H1 (cell line): Measurements from ENCODE around the gene CHCHD3. TPM values are rescaled to one million over a fixed set of nuclear protein-coding genes. Genes with fewer than 3 reads are reported as not detected.

ENCODE experiments used
- CTCF ChIA-PET: fragments of 300-600 bp; sonication (Branson Sonifier 250); formaldehyde crosslinking; loops from one replicate; lab custom pipeline; 2021; ENCODE audit not compliant: partially characterized antibody; lab: Charles Lee
- POLR2A ChIA-PET: fragments of 300-600 bp; sonication (Branson Sonifier 250); formaldehyde crosslinking; loops from one replicate; lab custom pipeline; 2021; ENCODE audit warnings: inconsistent platforms; ENCODE audit not compliant: partially characterized antibody; lab: Charles Lee
- DNase-seq, 2 experiments: peaks; one replicate each; pipeline versions ENCODE4 v3.0.0 to v3.0.0-alpha.2; 2010 to 2022; ENCODE audit warnings: low spot score in 2 of 2, low read depth in 1 of 2, mixed read lengths in 1 of 2
- FAIRE-seq: peaks from 2 replicates; lab custom pipeline; 2011; peaks lifted over from hg19 to GRCh38; lab: Jason Lieb, UNC
- H2AFZ ChIP-seq: 2 replicates; pipeline ENCODE4 v1.8.1; 2012; ENCODE audit warnings: low read length, inconsistent platforms
- H2AK5ac ChIP-seq: 2 replicates; pipeline ENCODE4 v1.6.1; 2013; ENCODE audit warnings: low read depth, low read length
- H2BK120ac ChIP-seq: replicated peaks from 2 replicates; pipeline ENCODE3; 2013; ENCODE audit warnings: low read depth, low read length, inconsistent platforms
- H2BK12ac ChIP-seq: 2 replicates; pipeline ENCODE4 v1.6.1; 2013; ENCODE audit warnings: low read depth, low read length
- H2BK15ac ChIP-seq: 2 replicates; pipeline ENCODE4 v1.6.1; 2013; ENCODE audit warnings: low read length
- H2BK20ac ChIP-seq: 2 replicates; pipeline ENCODE4 v1.6.1; 2013; ENCODE audit warnings: low read length
- H2BK5ac ChIP-seq: 2 replicates; pipeline ENCODE4 v1.6.1; 2013; ENCODE audit warnings: low read depth, low read length
- H3K14ac ChIP-seq: 2 replicates; pipeline ENCODE4 v1.6.1; 2013; ENCODE audit warnings: inconsistent platforms; ENCODE audit not compliant: insufficient read length
- H3K18ac ChIP-seq: 2 replicates; pipeline ENCODE4 v1.6.1; 2013; ENCODE audit warnings: low read length; ENCODE audit errors: extremely low read depth
- H3K23ac ChIP-seq: 2 replicates; pipeline ENCODE4 v1.6.1; 2013; ENCODE audit warnings: inconsistent platforms; ENCODE audit not compliant: insufficient read length
- H3K23me2 ChIP-seq: 2 replicates; pipeline ENCODE4 v1.6.1; 2013; ENCODE audit warnings: low read depth, low read length
- H3K27ac ChIP-seq: 2 replicates; pipeline ENCODE4 v1.6.1; 2011; ENCODE audit warnings: low read depth, low read length, inconsistent platforms
- H3K27me3 ChIP-seq, 4 experiments: replicated peaks in 1 of 4; 1 replicate in 1 of 4; 2 replicates in 3 of 4; pipeline versions ENCODE4 v1.6.1 to v1.8.1; 2011 to 2013; ENCODE audit warnings: low read length in 3 of 4, mild to moderate bottlenecking in 3 of 4, inconsistent platforms in 2 of 4, mixed read lengths in 2 of 4, moderate library complexity in 1 of 4; ENCODE audit not compliant: control insufficient read depth in 3 of 4, insufficient read depth in 3 of 4; ENCODE audit errors: extremely low read depth in 1 of 4
- H3K36me3 ChIP-seq, 4 experiments: 2 replicates each; pipeline versions ENCODE4 v1.6.1 to v1.8.1; 2011 to 2013; ENCODE audit warnings: mild to moderate bottlenecking in 4 of 4, low read length in 3 of 4, moderate library complexity in 2 of 4, control low read depth in 1 of 4, inconsistent platforms in 1 of 4; ENCODE audit not compliant: insufficient read depth in 4 of 4, control insufficient read depth in 2 of 4
- H3K4ac ChIP-seq: replicated peaks from 2 replicates; pipeline ENCODE3; 2013; ENCODE audit warnings: low read length, low read depth, mixed read lengths, inconsistent platforms; ENCODE audit not compliant: insufficient read length
- H3K4me1 ChIP-seq, 4 experiments: replicated peaks in 1 of 4; 1 replicate in 1 of 4; 2 replicates in 3 of 4; pipeline versions ENCODE4 v1.6.1 to v1.8.1; 2011 to 2013; ENCODE audit warnings: low read length in 3 of 4, inconsistent platforms in 2 of 4, mixed read lengths in 1 of 4; ENCODE audit not compliant: insufficient read depth in 4 of 4, control insufficient read depth in 3 of 4
- H3K4me2 ChIP-seq, 2 experiments: 2 replicates each; pipeline versions ENCODE4 v1.6.1 to v1.8.1; 2011 to 2013; ENCODE audit warnings: low read depth in 2 of 2, low read length in 2 of 2, control low read depth in 1 of 2, inconsistent platforms in 1 of 2, mild to moderate bottlenecking in 1 of 2; ENCODE audit not compliant: insufficient read depth in 1 of 2
- H3K4me3 ChIP-seq, 4 experiments: fragments of 200-600, 300-600 bp in 1 of 4; sonication (generic), shearing (Covaris generic), sonication (Bioruptor Twin) in 1 of 4; 2 replicates each; pipeline versions ENCODE4 v1.5.1 to v1.8.1; 2011 to 2016; ENCODE audit warnings: low read length in 4 of 4, low read depth in 3 of 4, control low read depth in 2 of 4, inconsistent platforms in 2 of 4, mild to moderate bottlenecking in 2 of 4, mixed read lengths in 1 of 4, moderate library complexity in 1 of 4; ENCODE audit not compliant: insufficient read depth in 2 of 4; ENCODE audit errors: extremely low read depth in 1 of 4
- H3K56ac ChIP-seq: replicated peaks from 2 replicates; pipeline ENCODE3; 2013; ENCODE audit warnings: low read depth, mild to moderate bottlenecking, mixed read lengths, low read length, inconsistent platforms; ENCODE audit not compliant: insufficient read length
- H3K79me1 ChIP-seq: 2 replicates; pipeline ENCODE4 v1.6.1; 2013; ENCODE audit warnings: low read depth, low read length, control low read depth
- H3K79me2 ChIP-seq, 2 experiments: 2 replicates each; pipeline versions ENCODE4 v1.6.1 to v1.8.1; 2012 to 2013; ENCODE audit warnings: low read length in 2 of 2, mild to moderate bottlenecking in 2 of 2, inconsistent platforms in 1 of 2; ENCODE audit not compliant: insufficient read depth in 2 of 2, control insufficient read depth in 1 of 2
- H3K9ac ChIP-seq, 4 experiments: replicated peaks in 1 of 4; 1 replicate in 1 of 4; 2 replicates in 3 of 4; pipeline versions ENCODE4 v1.6.1 to v1.8.1; 2011 to 2013; ENCODE audit warnings: low read depth in 3 of 4, low read length in 3 of 4, control low read depth in 2 of 4, mild to moderate bottlenecking in 2 of 4, moderate library complexity in 2 of 4, inconsistent platforms in 1 of 4; ENCODE audit errors: extremely low read depth in 1 of 4
- H3K9me3 ChIP-seq, 2 experiments: 2 replicates each; pipeline versions ENCODE4 v1.6.1 to v1.8.1; 2012 to 2013; ENCODE audit warnings: mild to moderate bottlenecking in 2 of 2, moderate library complexity in 2 of 2, control low read depth in 1 of 2, inconsistent platforms in 1 of 2, low read depth in 1 of 2, low read length in 1 of 2, mixed read lengths in 1 of 2; ENCODE audit not compliant: insufficient read depth in 2 of 2
- H4K20me1 ChIP-seq, 2 experiments: replicated peaks in 1 of 2; 2 replicates each; pipeline versions ENCODE3 to v1.8.1; 2011 to 2013; ENCODE audit warnings: inconsistent platforms in 2 of 2, low read length in 2 of 2, mild to moderate bottlenecking in 1 of 2; ENCODE audit not compliant: insufficient read depth in 2 of 2, control insufficient read depth in 1 of 2
- H4K5ac ChIP-seq: 2 replicates; pipeline ENCODE4 v1.6.1; 2013; ENCODE audit warnings: low read length, low read depth, mixed read lengths, inconsistent platforms; ENCODE audit not compliant: insufficient read length
- H4K8ac ChIP-seq: 2 replicates; pipeline ENCODE4 v1.8.0; 2013; ENCODE audit warnings: mild to moderate bottlenecking, moderate library complexity, low read length, inconsistent platforms; ENCODE audit not compliant: insufficient read depth; ENCODE audit errors: extremely low read depth
- H4K91ac ChIP-seq: replicated peaks from 2 replicates; pipeline ENCODE3; 2013; ENCODE audit warnings: low read length, mixed read lengths, inconsistent platforms; ENCODE audit not compliant: insufficient read length
- EZH2 ChIP-seq: fragments of 200-600 bp; sonication (generic); IDR thresholded peaks from 2 replicates; pipeline ENCODE4 v1.7.1; 2012; ENCODE audit warnings: low read depth, mild to moderate bottlenecking, moderate library complexity, low read length, inconsistent platforms; ENCODE audit not compliant: severe bottlenecking
- SIX5 ChIP-seq: IDR thresholded peaks from 2 replicates; pipeline ENCODE4 v1.6.1; 2011; ENCODE audit warnings: mild to moderate bottlenecking, low read depth, low read length
- WGBS, 2 experiments: shearing (Covaris generic) in 1 of 2; methylation state at CpG; one replicate each; pipeline versions ENCODE4 v1.1.6 to v1.1.7; 2013 to 2015; ENCODE audit warnings: low lambda C conversion rate in 2 of 2, mixed read lengths in 2 of 2, inconsistent platforms in 1 of 2, low coverage in 1 of 2, missing lambda C conversion rate in 1 of 2; ENCODE audit not compliant: insufficient replicate concordance in 2 of 2, insufficient coverage in 1 of 2, insufficient read length in 1 of 2; ENCODE audit errors: extremely low coverage in 1 of 2, missing lambda C conversion rate in 1 of 2; 5-methylcytosine and 5-hydroxymethylcytosine counted together
- polyA plus RNA-seq, 7 experiments: library from polyadenylated mRNA; depleted of rRNA in 3 of 7; stranded (reverse) in 5 of 7; unstranded in 2 of 7; fragments of >200 nt in 5 of 7; fragments of 200-250 nt in 2 of 7; gene quantifications; 1 replicate in 5 of 7; 2 replicates in 1 of 7; 4 replicates in 1 of 7; pipeline versions ENCODE4 v1.2.1 to v1.2.3, GENCODE V29; 2011 to 2013; ENCODE audit warnings: missing spikeins in 2 of 7, mixed read lengths in 2 of 7
- total RNA-seq: library from RNA; stranded (reverse); fragmentation: NEBNext Ultra II Directional; extraction: Animal tissue kit (Norgen Biotek cat#: 25700); gene quantifications from 2 replicates; pipeline ENCODE4 v1.2.1, GENCODE V29; 2021

Gene CHCHD3
- total and polyA plus RNA-seq, 2 of the 8 experiments (the other 6 are each of a cell fraction or from before 2014, with no cell fraction given), result 42.9 to 137 TPM

GRCh38 chr7:133040178-133040577, 41.7 kb downstream of the CHCHD3 start:
- H2BK120ac ChIP-seq, result no peak overlapping the region
- no peak overlapping the region for H3K4me3 ChIP-seq
- H3K4me1 ChIP-seq, result peaks cover under 1 to 12% (median 9%) of the 10 kb centered on the region in 4 experiments
- H3K79me1 ChIP-seq, result peaks cover 2% of the 10 kb centered on the region; the same call in 1 of the 2 replicates
- no peak overlapping the region for H3K4ac ChIP-seq
- H2BK15ac ChIP-seq, result no peak overlapping the region
- no peak overlapping the region for H4K91ac ChIP-seq
- no peak overlapping the region for H3K27ac ChIP-seq
- no peak overlapping the region for H3K14ac ChIP-seq
- H2BK20ac ChIP-seq, result no peak overlapping the region
- no peak overlapping the region for H2BK5ac ChIP-seq
- no peak overlapping the region for H3K18ac ChIP-seq
- no peaks in the 10 kb centered on the region for H3K36me3 ChIP-seq
- ChIA-PET POLR2A (interaction anchor here (1.1 kb wide), 1 partner anchor 10 kb away, joined by 3 read pairs; no protein-coding TSS in a partner anchor), CTCF (no interaction called here)
- 57% methylated on average over 1 of the region's 1 CpG; no CpG with 5 or more reads in 1 of the 2 experiments for WGBS, 2 experiments
- H3K27me3 ChIP-seq, result no peaks in the 10 kb centered on the region
- H2AFZ ChIP-seq, result no peak overlapping the region
- no peak overlapping the region for H4K8ac ChIP-seq
- H4K20me1 ChIP-seq, result peaks cover 6 to 11% of the 10 kb centered on the region in 2 experiments
- H4K5ac ChIP-seq, result no peak overlapping the region
- DNase-seq (no peak), FAIRE-seq (peak; percentile 73)
- no peak overlapping the region for H3K56ac ChIP-seq
- H3K9ac ChIP-seq, result no peak overlapping the region
- H3K23me2 ChIP-seq, result no peaks in the 10 kb centered on the region
- peaks cover 0 to 86% of the 10 kb centered on the region in 2 experiments; a peak in 3 of 4 replicates for H3K79me2 ChIP-seq
- no peak overlapping the region for H3K4me2 ChIP-seq
- H2AK5ac ChIP-seq, result no peak overlapping the region
- H3K23ac ChIP-seq, result no peak overlapping the region
- no peaks in the 10 kb centered on the region for H3K9me3 ChIP-seq
- TF ChIP-seq SIX5, result no peak
- TF ChIP-seq EZH2, result no peak
- no peak overlapping the region for H2BK12ac ChIP-seq
